CD14-positive monocyte (primary cell): Measurements from ENCODE around the gene CHCHD6. TPM values are rescaled to one million over a fixed set of nuclear protein-coding genes. Genes with fewer than 3 reads are reported as not detected.

Experiments
- DNase-seq, 3 donors: peaks; one replicate each; pipeline ENCODE4 v3.0.0-alpha.2; 2011 to 2022
- H2AFZ ChIP-seq: 2 replicates; pipeline ENCODE4 v1.6.0; 2012; ENCODE audit warnings: mild to moderate bottlenecking, low read depth, low read length, inconsistent platforms; ENCODE audit not compliant: insufficient read depth, poor library complexity, severe bottlenecking
- H3K27ac ChIP-seq, 2 donors: 1 replicate in 1 of 2; 2 replicates in 1 of 2; pipeline ENCODE4 v1.5.1; 2012 to 2013; ENCODE audit warnings: low read length in 2 of 2, control low read depth in 1 of 2, inconsistent platforms in 1 of 2, low read depth in 1 of 2, mild to moderate bottlenecking in 1 of 2
- H3K27me3 ChIP-seq, 2 donors: one replicate each; pipeline versions ENCODE4 v1.6.0 to v1.6.1; 2011 to 2013; ENCODE audit warnings: low read length in 2 of 2; ENCODE audit not compliant: control insufficient read depth in 2 of 2, insufficient read depth in 2 of 2
- H3K36me3 ChIP-seq, 2 donors: replicated peaks in 1 of 2; 1 replicate in 1 of 2; 2 replicates in 1 of 2; pipeline versions ENCODE4 v1.5.1 to v1.6.1; 2012 to 2013; ENCODE audit warnings: low read length in 2 of 2, control low read depth in 1 of 2, inconsistent platforms in 1 of 2, mild to moderate bottlenecking in 1 of 2; ENCODE audit not compliant: insufficient read depth in 2 of 2, control insufficient read depth in 1 of 2
- H3K4me1 ChIP-seq, 2 donors: 1 replicate in 1 of 2; 2 replicates in 1 of 2; pipeline versions ENCODE4 v1.5.1 to v1.6.1; 2012 to 2013; ENCODE audit warnings: low read length in 2 of 2, control low read depth in 1 of 2, inconsistent platforms in 1 of 2, mild to moderate bottlenecking in 1 of 2, moderate library complexity in 1 of 2; ENCODE audit not compliant: insufficient read depth in 2 of 2, control insufficient read depth in 1 of 2
- H3K4me2 ChIP-seq: replicated peaks from 2 replicates; pipeline ENCODE3; 2012; ENCODE audit warnings: low read length, moderate library complexity, mild to moderate bottlenecking; ENCODE audit not compliant: poor library complexity, severe bottlenecking; ENCODE audit errors: extremely low read depth
- H3K4me3 ChIP-seq, 3 experiments: fragments of 200-600 bp in 1 of 3; sonication (generic) in 1 of 3; replicated peaks in 1 of 3; 1 replicate in 2 of 3; 2 replicates in 1 of 3; pipeline ENCODE4 v1.5.1; 2011 to 2013; ENCODE audit warnings: low read length in 3 of 3, mild to moderate bottlenecking in 3 of 3, control low read depth in 2 of 3, low read depth in 2 of 3, inconsistent platforms in 1 of 3, moderate library complexity in 1 of 3
- H3K79me2 ChIP-seq: 2 replicates; pipeline ENCODE4 v1.6.0; 2012; ENCODE audit warnings: mild to moderate bottlenecking, control low read depth, inconsistent platforms, low read length, moderate library complexity; ENCODE audit not compliant: insufficient read depth
- H3K9ac ChIP-seq: 2 replicates; pipeline ENCODE4 v1.6.0; 2017; ENCODE audit warnings: low read length, mild to moderate bottlenecking; ENCODE audit not compliant: insufficient read depth, poor library complexity, severe bottlenecking
- H3K9me3 ChIP-seq, 2 donors: replicated peaks in 1 of 2; 1 replicate in 1 of 2; 2 replicates in 1 of 2; pipeline versions ENCODE4 v1.5.1 to v1.6.1; 2012 to 2013; ENCODE audit warnings: low read length in 2 of 2, control low read depth in 1 of 2; ENCODE audit not compliant: control insufficient read depth in 1 of 2, insufficient read depth in 1 of 2
- H4K20me1 ChIP-seq: 2 replicates; pipeline ENCODE4 v1.6.0; 2012; ENCODE audit warnings: mild to moderate bottlenecking, low read length, control low read depth, moderate library complexity; ENCODE audit not compliant: insufficient read depth
- H3K27ac Mint-ChIP-seq, 7 donors: one replicate each; pipeline ENCODE4 v1.8.0; 2020; ENCODE audit warnings: mild to moderate bottlenecking in 7 of 7, mixed read lengths in 7 of 7, moderate library complexity in 6 of 7, inconsistent platforms in 2 of 7
- H3K27me3 Mint-ChIP-seq, 3 donors: one replicate each; pipeline ENCODE4 v1.8.0; 2021 to 2022; ENCODE audit warnings: low read depth in 3 of 3, mild to moderate bottlenecking in 3 of 3, mixed read lengths in 3 of 3, moderate library complexity in 3 of 3, inconsistent platforms in 1 of 3
- H3K36me3 Mint-ChIP-seq, 2 donors: one replicate each; pipeline ENCODE4 v1.8.0; 2020; ENCODE audit warnings: mixed read lengths in 2 of 2, inconsistent platforms in 1 of 2, mild to moderate bottlenecking in 1 of 2
- H3K4me1 Mint-ChIP-seq: one replicate; pipeline ENCODE4 v1.8.0; 2020; ENCODE audit warnings: mild to moderate bottlenecking, mixed read lengths
- H3K4me3 Mint-ChIP-seq, 2 donors: one replicate each; pipeline ENCODE4 v1.8.0; 2020; ENCODE audit warnings: mild to moderate bottlenecking in 2 of 2, mixed read lengths in 2 of 2, moderate library complexity in 1 of 2
- H3K9me3 Mint-ChIP-seq, 7 donors: one replicate each; pipeline ENCODE4 v1.8.0; 2020 to 2022; ENCODE audit warnings: mixed read lengths in 7 of 7, mild to moderate bottlenecking in 6 of 7, moderate library complexity in 6 of 7, inconsistent platforms in 2 of 7
- WGBS: methylation state at CpG from one replicate; pipeline ENCODE4 v1.1.5; 2013; ENCODE audit warnings: missing lambda C conversion rate; ENCODE audit not compliant: insufficient coverage; 5-methylcytosine and 5-hydroxymethylcytosine counted together
- intact Hi-C, 2 donors: fragments of 100-400 bp; cut with micrococcal nuclease; formaldehyde crosslinking; loops; one replicate each; pipeline versions ENCODE4 v1.15.0 to v1.15.1; 2023
- polyA plus RNA-seq, 3 donors: library from polyadenylated mRNA; depleted of rRNA in 1 of 3; unstranded in 2 of 3; stranded (reverse) in 1 of 3; fragments of 300-500 nt in 2 of 3; fragments of >200 nt in 1 of 3; fragmentation: Illumina TruSeq in 2 of 3; gene quantifications; 1 replicate in 2 of 3; 2 replicates in 1 of 3; pipeline ENCODE4 v1.2.3, GENCODE V29; 2012 to 2021
- TF ChIP-seq, protein P1 (sequence below): fragments of 200-600 bp; IDR thresholded peaks from one replicate; pipeline ENCODE4 v1.8.0; 2022; ENCODE audit warnings: antibody characterized with exemption, mild to moderate bottlenecking

Gene CHCHD6
- polyA plus RNA-seq, 3 donors = 1.1 to 1.8 (median 1.8) TPM

DNA sequence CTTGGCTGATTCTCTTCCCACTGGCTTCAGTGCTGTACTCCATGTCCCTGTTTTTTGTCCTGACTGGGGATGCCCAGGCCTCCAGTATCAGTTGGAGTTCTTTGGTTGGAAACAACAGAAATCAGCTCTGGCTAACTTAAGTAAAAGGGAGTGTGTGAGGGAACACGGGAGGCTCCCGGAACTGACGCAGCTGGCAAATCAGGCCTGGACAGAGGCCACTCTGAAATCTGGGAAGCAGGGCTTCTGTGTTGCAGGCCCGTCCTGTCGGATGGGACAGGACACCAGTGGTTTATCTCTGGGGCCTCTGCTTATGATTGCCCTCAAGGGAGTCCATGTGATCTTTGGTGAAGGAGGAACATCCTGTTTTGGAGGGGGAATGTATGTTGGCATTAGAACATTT lies 124.3 kb downstream of the CHCHD6 start:
- H3K27ac ChIP-seq = no peak overlapping the region
- no peaks in the 10 kb centered on the region for H4K20me1 ChIP-seq
- H3K9ac ChIP-seq = no peak overlapping the region
- H3K4me1 Mint-ChIP-seq = no peaks in the 10 kb centered on the region
- no peaks in the 10 kb centered on the region for H3K36me3 ChIP-seq
- H3K4me1 ChIP-seq = no peaks in the 10 kb centered on the region
- no peaks in the 10 kb centered on the region for H3K27me3 ChIP-seq
- no peak overlapping the region for H3K4me3 ChIP-seq
- H3K4me3 Mint-ChIP-seq = no peak overlapping the region
- no peak overlapping the region for H3K27ac Mint-ChIP-seq
- no peaks in the 10 kb centered on the region for H3K36me3 Mint-ChIP-seq
- no peaks in the 10 kb centered on the region for H3K79me2 ChIP-seq
- peaks cover 0 to 3% (median 1%) of the 10 kb centered on the region in 7 donors for H3K9me3 Mint-ChIP-seq
- TF ChIP-seq, protein P1, sequence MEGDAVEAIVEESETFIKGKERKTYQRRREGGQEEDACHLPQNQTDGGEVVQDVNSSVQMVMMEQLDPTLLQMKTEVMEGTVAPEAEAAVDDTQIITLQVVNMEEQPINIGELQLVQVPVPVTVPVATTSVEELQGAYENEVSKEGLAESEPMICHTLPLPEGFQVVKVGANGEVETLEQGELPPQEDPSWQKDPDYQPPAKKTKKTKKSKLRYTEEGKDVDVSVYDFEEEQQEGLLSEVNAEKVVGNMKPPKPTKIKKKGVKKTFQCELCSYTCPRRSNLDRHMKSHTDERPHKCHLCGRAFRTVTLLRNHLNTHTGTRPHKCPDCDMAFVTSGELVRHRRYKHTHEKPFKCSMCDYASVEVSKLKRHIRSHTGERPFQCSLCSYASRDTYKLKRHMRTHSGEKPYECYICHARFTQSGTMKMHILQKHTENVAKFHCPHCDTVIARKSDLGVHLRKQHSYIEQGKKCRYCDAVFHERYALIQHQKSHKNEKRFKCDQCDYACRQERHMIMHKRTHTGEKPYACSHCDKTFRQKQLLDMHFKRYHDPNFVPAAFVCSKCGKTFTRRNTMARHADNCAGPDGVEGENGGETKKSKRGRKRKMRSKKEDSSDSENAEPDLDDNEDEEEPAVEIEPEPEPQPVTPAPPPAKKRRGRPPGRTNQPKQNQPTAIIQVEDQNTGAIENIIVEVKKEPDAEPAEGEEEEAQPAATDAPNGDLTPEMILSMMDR = no peak
- peaks cover 0 to 3% (median 2%) of the 10 kb centered on the region in 3 donors for H3K27me3 Mint-ChIP-seq
- intact Hi-C loops = no loop called here
- H2AFZ ChIP-seq = no peak overlapping the region
- no peak overlapping the region for H3K4me2 ChIP-seq
- no peak for DNase-seq
- H3K9me3 ChIP-seq = no peaks in the 10 kb centered on the region
- WGBS = 88% methylated on average over 5 of the region's 5 CpGs

DNA sequence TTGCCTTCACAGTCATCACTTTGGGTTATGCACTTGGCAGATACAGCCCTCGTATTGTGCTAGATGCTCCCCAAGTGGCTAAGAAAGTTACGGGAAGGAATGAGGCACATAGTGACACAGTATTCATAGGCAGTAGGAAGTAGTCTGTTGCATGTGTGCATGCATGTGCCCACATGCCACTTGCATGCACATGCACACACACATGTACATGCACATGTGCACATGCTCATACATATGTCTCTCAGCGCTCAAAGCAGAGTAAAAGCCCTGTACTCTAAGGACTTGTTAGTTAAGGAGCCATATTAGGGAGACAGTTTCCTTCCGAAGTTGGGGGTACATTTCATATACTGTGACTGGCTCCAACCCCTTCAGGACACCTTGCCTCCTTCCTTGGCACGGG lies 128.9 kb downstream of the CHCHD6 start:
- Histone ChIP-seq H3K4me2 (no peak overlapping the region), H2AFZ (no peak overlapping the region), H3K4me3 (no peak overlapping the region), H4K20me1 (no peaks in the 10 kb centered on the region), H3K27ac (no peak overlapping the region), H3K9ac (no peak overlapping the region), H3K36me3 (no peaks in the 10 kb centered on the region), H3K4me1 (no peaks in the 10 kb centered on the region), H3K27me3 (no peaks in the 10 kb centered on the region), H3K9me3 (no peaks in the 10 kb centered on the region), H3K79me2 (no peaks in the 10 kb centered on the region)
- TF ChIP-seq, protein P1 = no peak
- Mint-ChIP-seq H3K27me3 (peaks cover 0 to 2% (median 1%) of the 10 kb centered on the region in 3 donors), H3K4me1 (no peaks in the 10 kb centered on the region), H3K9me3 (peaks cover 0 to 2% (median 0%) of the 10 kb centered on the region in 7 donors), H3K4me3 (no peak overlapping the region), H3K27ac (no peak overlapping the region), H3K36me3 (no peaks in the 10 kb centered on the region)
- intact Hi-C loops = no loop called here
- WGBS = 83% methylated on average over 1 of the region's 5 CpGs
- no peak for DNase-seq
